HepG2 (cell line): ENCODE results near the gene TUBB4B. TPM values are rescaled to one million over a fixed set of nuclear protein-coding genes. Genes with fewer than 3 reads are reported as not detected.
A peak's percentile ranks its signal among the peaks of the same experiment; 100 is the strongest.

ENCODE experiments used
- ATRX ChIP-seq: sonication (generic); formaldehyde crosslinking; IDR thresholded peaks from 2 replicates; pipeline ENCODE4 v1.4.0; 2020; ENCODE audit warnings: missing genetic modification reagents, borderline replicate concordance
- BHLHE40 ChIP-seq: IDR thresholded peaks from 2 replicates; pipeline ENCODE4 v1.6.1; 2011; ENCODE audit warnings: low read length, improper control_type of control experiment
- BORCS8-MEF2B ChIP-seq: sonication (generic); formaldehyde crosslinking; IDR thresholded peaks from 2 replicates; pipeline ENCODE4 v1.8.0; 2022; ENCODE audit warnings: mild to moderate bottlenecking, missing genetic modification reagents
- CBX5 ChIP-seq: sonication (generic); formaldehyde crosslinking; IDR thresholded peaks from 2 replicates; pipeline ENCODE4 v1.4.0; 2020; ENCODE audit warnings: missing genetic modification reagents, borderline replicate concordance
- DMAP1 ChIP-seq: IDR thresholded peaks from 2 replicates; pipeline ENCODE4 v1.6.1; 2016
- FOXA1 ChIP-seq, 2 experiments: fragments of 450-650 bp in 1 of 2; sonication (generic) in 1 of 2; formaldehyde crosslinking in 1 of 2; IDR thresholded peaks; 2 replicates each; pipeline versions ENCODE4 v1.4.0 to v1.6.1; 2016 to 2020; ENCODE audit warnings: missing genetic modification reagents in 1 of 2
- HOXA3 ChIP-seq: sonication (generic); formaldehyde crosslinking; IDR thresholded peaks from 2 replicates; pipeline ENCODE4 v1.5.0; 2020; ENCODE audit warnings: missing genetic modification reagents
- NFE2L1 ChIP-seq: sonication (generic); formaldehyde crosslinking; IDR thresholded peaks from 2 replicates; pipeline ENCODE4 v1.4.0; 2020; ENCODE audit warnings: missing genetic modification reagents, mild to moderate bottlenecking, borderline replicate concordance
- NRL ChIP-seq: sonication (generic); formaldehyde crosslinking; IDR thresholded peaks from 2 replicates; pipeline ENCODE4 v1.5.0; 2020; ENCODE audit warnings: missing genetic modification reagents, mild to moderate bottlenecking, moderate library complexity, borderline replicate concordance
- REPIN1 ChIP-seq: sonication (generic); formaldehyde crosslinking; IDR thresholded peaks from 2 replicates; pipeline ENCODE4 v1.8.0; 2022; ENCODE audit warnings: missing genetic modification reagents, low read depth, mild to moderate bottlenecking, borderline replicate concordance
- SAP130 ChIP-seq: IDR thresholded peaks from 2 replicates; pipeline ENCODE4 v1.6.1; 2016; ENCODE audit warnings: low read depth
- TEAD3 ChIP-seq: optimal IDR thresholded peaks from 2 replicates; pipeline ENCODE3; 2016; ENCODE audit warnings: borderline replicate concordance
- THAP11 ChIP-seq: IDR thresholded peaks from 2 replicates; pipeline ENCODE4 v1.6.1; 2016; ENCODE audit warnings: missing biosample characterization, missing genetic modification reagents
- YEATS2 ChIP-seq: sonication (generic); formaldehyde crosslinking; IDR thresholded peaks from 2 replicates; pipeline ENCODE4 v1.4.0; 2020; ENCODE audit warnings: missing genetic modification reagents, borderline replicate concordance
- ZBTB7A ChIP-seq: sonication (generic); formaldehyde crosslinking; IDR thresholded peaks from 2 replicates; pipeline ENCODE4 v1.8.0; 2022; ENCODE audit warnings: mild to moderate bottlenecking, missing genetic modification reagents
- ZFX ChIP-seq: sonication (generic); formaldehyde crosslinking; IDR thresholded peaks from 2 replicates; pipeline ENCODE4 v1.4.0; 2020; ENCODE audit warnings: mild to moderate bottlenecking, low read depth, missing genetic modification reagents, moderate library complexity
- ZNF761 ChIP-seq: sonication (generic); formaldehyde crosslinking; conservative IDR thresholded peaks from 2 replicates; pipeline ENCODE4 v1.4.0; 2020; ENCODE audit warnings: mild to moderate bottlenecking, missing genetic modification reagents
- polyA plus RNA-seq, 8 experiments: library from polyadenylated mRNA; depleted of rRNA in 3 of 8; stranded (reverse) in 7 of 8; unstranded in 1 of 8; fragments of >200 nt; fragmentation: Illumina TruSeq in 4 of 8; extraction: Trizol in 4 of 8; gene quantifications; 2 replicates each; pipeline versions ENCODE4 v1.2.1 to v1.2.3, GENCODE V29; 2011 to 2016; ENCODE audit warnings: low read depth in 4 of 8, missing spikeins in 1 of 8, mixed read lengths in 1 of 8; ENCODE audit not compliant: insufficient read depth in 1 of 8
- total RNA-seq, 5 experiments: library from RNA; depleted of rRNA; stranded (reverse); fragments of >200 nt; fragmentation: Illumina TruSeq; extraction: Trizol; gene quantifications; 2 replicates each; pipeline ENCODE4 v1.2.3, GENCODE V29; 2016; ENCODE audit warnings: low read depth in 1 of 5
- TF ChIP-seq, protein P1 (sequence below): sonication (generic); formaldehyde crosslinking; IDR thresholded peaks from 2 replicates; pipeline ENCODE4 v1.4.0; 2020; ENCODE audit warnings: missing genetic modification reagents
- TF ChIP-seq, protein P2 (sequence below): sonication (generic); formaldehyde crosslinking; IDR thresholded peaks from 2 replicates; pipeline ENCODE4 v1.8.0; 2023; ENCODE audit warnings: mild to moderate bottlenecking, missing genetic modification reagents
- TF ChIP-seq, protein P3 (sequence below): IDR thresholded peaks from 2 replicates; pipeline ENCODE4 v1.6.1; 2016; ENCODE audit warnings: missing genetic modification reagents, missing compliant biosample characterization
- TF ChIP-seq, protein P4 (sequence below), 2 experiments: sonication (generic) in 1 of 2; formaldehyde crosslinking in 1 of 2; IDR thresholded peaks; 2 replicates each; pipeline versions ENCODE4 v1.4.0 to v1.6.1; 2018 to 2020; ENCODE audit warnings: missing genetic modification reagents in 2 of 2, borderline replicate concordance in 1 of 2, low read depth in 1 of 2, mild to moderate bottlenecking in 1 of 2, missing biosample characterization in 1 of 2

TUBB4B gene
- total and polyA plus RNA-seq, 2 of the 13 experiments (the other 11 are each of a cell fraction or from before 2014, with no cell fraction given), result 182 to 412 TPM

DNA sequence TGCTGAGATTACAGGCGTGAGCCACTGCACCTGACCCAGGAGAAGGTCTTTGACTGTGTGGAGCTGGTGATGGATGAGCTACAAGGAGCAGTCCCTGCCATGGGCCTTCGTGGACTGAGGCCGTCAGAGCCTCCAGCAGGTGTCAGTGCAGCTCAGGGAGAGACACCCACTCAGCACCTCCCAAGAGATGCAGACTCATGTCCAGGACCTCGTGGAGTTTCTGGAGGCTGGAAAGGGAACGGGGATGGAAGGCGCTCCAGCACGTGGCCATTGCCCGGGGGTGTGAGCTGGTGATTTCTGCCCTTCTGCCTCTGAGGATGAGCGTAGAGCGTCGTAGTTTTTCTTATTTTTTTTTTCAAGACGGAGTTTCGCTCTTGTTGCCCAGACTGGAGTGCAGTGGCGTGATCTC, 45.9 kb downstream of the TUBB4B start (continued):
- TF ChIP-seq ZBTB7A (CRISPR knock-in tag), result 0 out of 2 replicates have a peak, but pooled peaks have one; percentile 26
- peak; percentile 46; the same call in 1 of the 2 replicates for TF ChIP-seq ZFX (CRISPR knock-in tag)
- no peak for TF ChIP-seq ATRX (CRISPR knock-in tag)
- TF ChIP-seq YEATS2 (CRISPR knock-in tag), result peak; percentile 29; the same call in 1 of the 2 replicates
- peak; percentile 59 for TF ChIP-seq THAP11
- peak; percentile 36; the same call in 1 of the 2 replicates for TF ChIP-seq HOXA3 (CRISPR knock-in tag)
- 0 out of 2 replicates have a peak, but pooled peaks have one; percentile 26 for TF ChIP-seq REPIN1 (CRISPR knock-in tag)
- TF ChIP-seq, protein P1, sequence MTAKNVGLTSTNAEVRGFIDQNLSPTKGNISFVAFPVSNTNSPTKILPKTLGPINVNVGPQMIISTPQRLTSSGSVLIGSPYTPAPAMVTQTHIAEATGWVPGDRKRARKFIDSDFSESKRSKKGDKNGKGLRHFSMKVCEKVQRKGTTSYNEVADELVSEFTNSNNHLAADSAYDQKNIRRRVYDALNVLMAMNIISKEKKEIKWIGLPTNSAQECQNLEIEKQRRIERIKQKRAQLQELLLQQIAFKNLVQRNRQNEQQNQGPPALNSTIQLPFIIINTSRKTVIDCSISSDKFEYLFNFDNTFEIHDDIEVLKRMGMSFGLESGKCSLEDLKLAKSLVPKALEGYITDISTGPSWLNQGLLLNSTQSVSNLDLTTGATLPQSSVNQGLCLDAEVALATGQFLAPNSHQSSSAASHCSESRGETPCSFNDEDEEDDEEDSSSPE (CRISPR knock-in tag), result peak; percentile 36; the same call in 1 of the 2 replicates
- TF ChIP-seq ZNF761 (CRISPR knock-in tag), result no peak
- TF ChIP-seq, protein P2, sequence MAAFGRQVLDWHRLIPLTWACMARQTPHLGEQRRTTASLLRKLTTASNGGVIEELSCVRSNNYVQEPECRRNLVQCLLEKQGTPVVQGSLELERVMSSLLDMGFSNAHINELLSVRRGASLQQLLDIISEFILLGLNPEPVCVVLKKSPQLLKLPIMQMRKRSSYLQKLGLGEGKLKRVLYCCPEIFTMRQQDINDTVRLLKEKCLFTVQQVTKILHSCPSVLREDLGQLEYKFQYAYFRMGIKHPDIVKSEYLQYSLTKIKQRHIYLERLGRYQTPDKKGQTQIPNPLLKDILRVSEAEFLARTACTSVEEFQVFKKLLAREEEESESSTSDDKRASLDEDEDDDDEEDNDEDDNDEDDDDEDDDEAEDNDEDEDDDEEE (CRISPR knock-in tag), result no peak
- TF ChIP-seq SAP130, result peak; percentile 59; the same call in 1 of the 2 replicates
- peak; percentile 24 for TF ChIP-seq TEAD3
- TF ChIP-seq, protein P3, sequence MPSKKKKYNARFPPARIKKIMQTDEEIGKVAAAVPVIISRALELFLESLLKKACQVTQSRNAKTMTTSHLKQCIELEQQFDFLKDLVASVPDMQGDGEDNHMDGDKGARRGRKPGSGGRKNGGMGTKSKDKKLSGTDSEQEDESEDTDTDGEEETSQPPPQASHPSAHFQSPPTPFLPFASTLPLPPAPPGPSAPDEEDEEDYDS (CRISPR knock-in tag), result 0 out of 2 replicates have a peak, but pooled peaks have one; percentile 19
- 0 out of 2 replicates have a peak, but pooled peaks have one; percentile 7 for TF ChIP-seq BHLHE40
- TF ChIP-seq, protein P4, sequence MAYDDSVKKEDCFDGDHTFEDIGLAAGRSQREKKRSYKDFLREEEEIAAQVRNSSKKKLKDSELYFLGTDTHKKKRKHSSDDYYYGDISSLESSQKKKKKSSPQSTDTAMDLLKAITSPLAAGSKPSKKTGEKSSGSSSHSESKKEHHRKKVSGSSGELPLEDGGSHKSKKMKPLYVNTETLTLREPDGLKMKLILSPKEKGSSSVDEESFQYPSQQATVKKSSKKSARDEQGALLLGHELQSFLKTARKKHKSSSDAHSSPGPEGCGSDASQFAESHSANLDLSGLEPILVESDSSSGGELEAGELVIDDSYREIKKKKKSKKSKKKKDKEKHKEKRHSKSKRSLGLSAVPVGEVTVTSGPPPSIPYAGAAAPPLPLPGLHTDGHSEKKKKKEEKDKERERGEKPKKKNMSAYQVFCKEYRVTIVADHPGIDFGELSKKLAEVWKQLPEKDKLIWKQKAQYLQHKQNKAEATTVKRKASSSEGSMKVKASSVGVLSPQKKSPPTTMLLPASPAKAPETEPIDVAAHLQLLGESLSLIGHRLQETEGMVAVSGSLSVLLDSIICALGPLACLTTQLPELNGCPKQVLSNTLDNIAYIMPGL (CRISPR knock-in tag; IDR thresholded peaks at IDR 0.05; ENCODE audit: borderline replicate concordance in 1 of 2, low read depth in 1 of 2), result peak in 1 of 2 experiments; percentile 62; a peak in 1 of 4 replicates
- TF ChIP-seq CBX5 (CRISPR knock-in tag), result peak; percentile 24; the same call in 1 of the 2 replicates
- peak; percentile 66; the same call in 1 of the 2 replicates for TF ChIP-seq NRL (CRISPR knock-in tag)
- TF ChIP-seq BORCS8-MEF2B (CRISPR knock-in tag), result peak; percentile 59; the same call in 1 of the 2 replicates
- no peak for TF ChIP-seq FOXA1 (IDR thresholded peaks at IDR 0.05)
- 0 out of 2 replicates have a peak, but pooled peaks have one; percentile 4 for TF ChIP-seq FOXA1 (CRISPR knock-in tag; IDR thresholded peaks at IDR 0.05)
- TF ChIP-seq NFE2L1 (CRISPR knock-in tag), result 0 out of 2 replicates have a peak, but pooled peaks have one; percentile 33
- TF ChIP-seq DMAP1 (CRISPR knock-in tag), result 0 out of 2 replicates have a peak, but pooled peaks have one; percentile 32
